ENCODE measurements around the gene OPN1MW3.
"Not testable (repeated sequence)": the region's sequence is repeated elsewhere in the genome, so short reads cannot be mapped to it uniquely, and the experiment has no call there.

The OPN1MW3 gene

GRCh38 chrX:154295664-154296310 is 38.4 kb downstream of the OPN1MW3 start, which contains the start of gene TKTL1:
TSS of gene TKTL1 (plus strand) at chrX:154295795. CDS start at chrX:154295860, 65 bp downstream.
- no peak for DNase-seq (ENCODE audit: low read depth in 4 of 4, low spot score in 1 of 4)

GRCh38 chrX:154296731-154297130 is 39.3 kb downstream of the OPN1MW3 start:
- no peak for DNase-seq (ENCODE audit: low read depth in 4 of 4, low spot score in 1 of 4)

- DNase-seq (ENCODE audit: low read depth in 4 of 4, low spot score in 1 of 4): no peak
Observed at GRCh38 chrX:154298312-154298711, 40.9 kb downstream of the OPN1MW3 start.

- DNase-seq (ENCODE audit: low read depth in 4 of 4, low spot score in 1 of 4): no peak
Observed at GRCh38 chrX:154300816-154301215, 43.4 kb downstream of the OPN1MW3 start.

GRCh38 chrX:154302998-154303397 is 45.6 kb downstream of the OPN1MW3 start:
- not testable (repeated sequence) for DNase-seq (ENCODE audit: low read depth in 4 of 4, low spot score in 1 of 4)

GRCh38 chrX:154303476-154303875 is 46.1 kb downstream of the OPN1MW3 start:
- no peak for DNase-seq (ENCODE audit: low read depth in 4 of 4, low spot score in 1 of 4)

- DNase-seq (ENCODE audit: low read depth in 4 of 4, low spot score in 1 of 4): no peak
Observed at GRCh38 chrX:154304846-154305245, 47.5 kb downstream of the OPN1MW3 start.

- DNase-seq (ENCODE audit: low read depth in 4 of 4, low spot score in 1 of 4): no peak
Observed at GRCh38 chrX:154305541-154306205, 48.3 kb downstream of the OPN1MW3 start.

GRCh38 chrX:154307202-154307601 is 49.8 kb downstream of the OPN1MW3 start:
- no peak for DNase-seq (ENCODE audit: low read depth in 4 of 4, low spot score in 1 of 4)

GRCh38 chrX:154308108-154308946 is 50.9 kb downstream of the OPN1MW3 start:
- peak; percentile 64 to 75 (median 67) for DNase-seq (ENCODE audit: low read depth in 4 of 4, low spot score in 1 of 4)

GRCh38 chrX:154309041-154309775 is 51.8 kb downstream of the OPN1MW3 start:
- no peak for DNase-seq (ENCODE audit: low read depth in 4 of 4, low spot score in 1 of 4)

GRCh38 chrX:154310616-154311536 is 53.5 kb downstream of the OPN1MW3 start:
- DNase-seq (ENCODE audit: low read depth in 4 of 4, low spot score in 1 of 4): no peak

- DNase-seq (ENCODE audit: low read depth in 4 of 4, low spot score in 1 of 4): no peak
Observed at GRCh38 chrX:154312116-154312515, 54.7 kb downstream of the OPN1MW3 start.

- peak in 1 of 4 experiments; percentile 15 for DNase-seq (ENCODE audit: low read depth in 4 of 4, low spot score in 1 of 4)
Observed at GRCh38 chrX:154313147-154313546, 55.8 kb downstream of the OPN1MW3 start.

- DNase-seq (ENCODE audit: low read depth in 4 of 4, low spot score in 1 of 4): no peak
Observed at GRCh38 chrX:154315416-154315815, 58.0 kb downstream of the OPN1MW3 start.

GRCh38 chrX:154317391-154317995 is 60.1 kb downstream of the OPN1MW3 start:
- no peak for DNase-seq (ENCODE audit: low read depth in 4 of 4, low spot score in 1 of 4)

GRCh38 chrX:154320406-154320805 is 63.0 kb downstream of the OPN1MW3 start:
- no peak for DNase-seq (ENCODE audit: low read depth in 4 of 4, low spot score in 1 of 4)

All from stimulated activated CD4-positive, alpha-beta T cell treated with anti-CD3 and anti-CD28 coated beads, Interleukin-1b, Interleukin-23, amount 100 ng/mL, for 24 hours (primary cell).